ENCODE data around the gene RANBP1. TPM values are rescaled to one million over a fixed set of nuclear protein-coding genes. Genes with fewer than 3 reads are reported as not detected.

The RANBP1 gene
- total RNA-seq, 2 donors from 2014 or later = 65.7 to 75.2 TPM

GRCh38 chr22:20107951-20108756 lies 7.8 kb upstream of the RANBP1 start:
- peaks cover 13% of the 10 kb centered on the region for H3K4me1 Mint-ChIP-seq
- H3K27me3 Mint-ChIP-seq = no peaks in the 10 kb centered on the region
- H3K27ac Mint-ChIP-seq = no peak overlapping the region
- H3K4me3 Mint-ChIP-seq = no peak overlapping the region
- ATAC-seq (no peak), DNase-seq (no peak)
- peaks cover 2% of the 10 kb centered on the region for H3K36me3 Mint-ChIP-seq (ENCODE audit: low read depth)
- H3K9me3 ChIP-seq (ENCODE audit: control insufficient read depth, low read length, poor library complexity, severe bottlenecking) = no peaks in the 10 kb centered on the region

- H3K4me3 Mint-ChIP-seq = no peak overlapping the region
- H3K27ac Mint-ChIP-seq = no peak overlapping the region
- DNase-seq (no peak), ATAC-seq (no peak)
- H3K9me3 ChIP-seq (ENCODE audit: control insufficient read depth, low read length, poor library complexity, severe bottlenecking) = no peaks in the 10 kb centered on the region
- peaks cover 2% of the 10 kb centered on the region for H3K36me3 Mint-ChIP-seq (ENCODE audit: low read depth)
- H3K4me1 Mint-ChIP-seq = peaks cover 8% of the 10 kb centered on the region
- H3K27me3 Mint-ChIP-seq = no peaks in the 10 kb centered on the region
Observed at GRCh38 chr22:20108757-20109230, 7.1 kb upstream of the RANBP1 start.

- H3K4me3 Mint-ChIP-seq = no peak overlapping the region
- H3K9me3 ChIP-seq (ENCODE audit: control insufficient read depth, low read length, poor library complexity, severe bottlenecking) = no peaks in the 10 kb centered on the region
- peaks cover 2% of the 10 kb centered on the region for H3K36me3 Mint-ChIP-seq (ENCODE audit: low read depth)
- ATAC-seq (no peak), DNase-seq (no peak)
- no peaks in the 10 kb centered on the region for H3K27me3 Mint-ChIP-seq
- peaks cover 8% of the 10 kb centered on the region for H3K4me1 Mint-ChIP-seq
- no peak overlapping the region for H3K27ac Mint-ChIP-seq
Observed at GRCh38 chr22:20109411-20110358, 6.2 kb upstream of the RANBP1 start.

- peaks cover 11% of the 10 kb centered on the region for H3K4me1 Mint-ChIP-seq
- H3K4me3 Mint-ChIP-seq = no peak overlapping the region
- peak overlapping the region; percentile 9 for H3K27ac Mint-ChIP-seq
- peaks cover 4% of the 10 kb centered on the region for H3K36me3 Mint-ChIP-seq (ENCODE audit: low read depth)
- ATAC-seq (no peak), DNase-seq (no peak)
- H3K27me3 Mint-ChIP-seq = no peaks in the 10 kb centered on the region
- no peaks in the 10 kb centered on the region for H3K9me3 ChIP-seq (ENCODE audit: control insufficient read depth, low read length, poor library complexity, severe bottlenecking)
Observed at GRCh38 chr22:20110359-20110985, 5.4 kb upstream of the RANBP1 start.

- H3K4me1 Mint-ChIP-seq = peaks cover 11% of the 10 kb centered on the region
- no peaks in the 10 kb centered on the region for H3K9me3 ChIP-seq (ENCODE audit: control insufficient read depth, low read length, poor library complexity, severe bottlenecking)
- no peak for DNase-seq
- peaks cover 4% of the 10 kb centered on the region for H3K36me3 Mint-ChIP-seq (ENCODE audit: low read depth)
- H3K4me3 Mint-ChIP-seq = no peak overlapping the region
- no peaks in the 10 kb centered on the region for H3K27me3 Mint-ChIP-seq
- peak; percentile 64 for ATAC-seq
- H3K27ac Mint-ChIP-seq = peak overlapping the region; percentile 9
Observed at GRCh38 chr22:20111045-20111688, 4.7 kb upstream of the RANBP1 start.

GRCh38 chr22:20111689-20112622 lies 3.9 kb upstream of the RANBP1 start:
- Mint-ChIP-seq H3K27me3 (no peaks in the 10 kb centered on the region), H3K4me1 (peaks cover 13% of the 10 kb centered on the region), H3K36me3 (ENCODE audit: low read depth) (peaks cover 4% of the 10 kb centered on the region), H3K27ac (no peak overlapping the region), H3K4me3 (no peak overlapping the region)
- H3K9me3 ChIP-seq (ENCODE audit: control insufficient read depth, low read length, poor library complexity, severe bottlenecking) = no peaks in the 10 kb centered on the region
- ATAC-seq (peak; percentile 7), DNase-seq (no peak)

- H3K36me3 Mint-ChIP-seq (ENCODE audit: low read depth) = peaks cover 4% of the 10 kb centered on the region
- no peak overlapping the region for H3K4me3 Mint-ChIP-seq
- ATAC-seq (no peak), DNase-seq (no peak)
- H3K9me3 ChIP-seq (ENCODE audit: control insufficient read depth, low read length, poor library complexity, severe bottlenecking) = no peaks in the 10 kb centered on the region
- H3K27me3 Mint-ChIP-seq = no peaks in the 10 kb centered on the region
- no peak overlapping the region for H3K27ac Mint-ChIP-seq
- peaks cover 11% of the 10 kb centered on the region for H3K4me1 Mint-ChIP-seq
Observed at GRCh38 chr22:20112623-20113511, 3.0 kb upstream of the RANBP1 start.

GRCh38 chr22:20113551-20114310 lies 2.2 kb upstream of the RANBP1 start:
- H3K27ac Mint-ChIP-seq = no peak overlapping the region
- H3K27me3 Mint-ChIP-seq = no peaks in the 10 kb centered on the region
- H3K9me3 ChIP-seq (ENCODE audit: control insufficient read depth, low read length, poor library complexity, severe bottlenecking) = no peaks in the 10 kb centered on the region
- H3K4me1 Mint-ChIP-seq = peaks cover 16% of the 10 kb centered on the region
- H3K4me3 Mint-ChIP-seq = no peak overlapping the region
- no peak for DNase-seq
- H3K36me3 Mint-ChIP-seq (ENCODE audit: low read depth) = peaks cover 3% of the 10 kb centered on the region
- ATAC-seq = no peak

- peaks cover 2% of the 10 kb centered on the region for H3K36me3 Mint-ChIP-seq (ENCODE audit: low read depth)
- peaks cover 20% of the 10 kb centered on the region for H3K4me1 Mint-ChIP-seq
- ATAC-seq (no peak), DNase-seq (no peak)
- no peaks in the 10 kb centered on the region for H3K9me3 ChIP-seq (ENCODE audit: control insufficient read depth, low read length, poor library complexity, severe bottlenecking)
- peak overlapping the region; percentile 79 for H3K27ac Mint-ChIP-seq
- no peaks in the 10 kb centered on the region for H3K27me3 Mint-ChIP-seq
- peak overlapping the region; percentile 59 for H3K4me3 Mint-ChIP-seq
Observed at GRCh38 chr22:20114506-20115475, 1.1 kb upstream of the RANBP1 start.

- no peaks in the 10 kb centered on the region for H3K9me3 ChIP-seq (ENCODE audit: control insufficient read depth, low read length, poor library complexity, severe bottlenecking)
- peak overlapping the region; percentile 92 for H3K4me3 Mint-ChIP-seq
- peaks cover 20% of the 10 kb centered on the region for H3K4me1 Mint-ChIP-seq
- ATAC-seq (no peak), DNase-seq (no peak)
- peaks cover 2% of the 10 kb centered on the region for H3K36me3 Mint-ChIP-seq (ENCODE audit: low read depth)
- no peaks in the 10 kb centered on the region for H3K27me3 Mint-ChIP-seq
- peak overlapping the region; percentile 79 for H3K27ac Mint-ChIP-seq
Observed at GRCh38 chr22:20116376-20116950, 559 bp downstream of the RANBP1 start.
